KMS-11 (cell line): Measurements from ENCODE around the gene WNT7A.

Source experiments
- H2AFZ ChIP-seq: fragments of 200-600 bp; sonication (generic); 2 replicates; pipeline ENCODE4 v1.6.1; 2016; ENCODE audit warnings: antibody characterized with exemption, mixed run types, low read depth
- H3K27ac ChIP-seq: fragments of 200-600 bp; sonication (generic); 2 replicates; pipeline ENCODE4 v1.6.1; 2016; ENCODE audit warnings: mild to moderate bottlenecking, mixed run types
- H3K27me3 ChIP-seq: fragments of 200-600 bp; sonication (generic); 2 replicates; pipeline ENCODE4 v1.6.1; 2017; ENCODE audit warnings: mild to moderate bottlenecking, low read depth, mixed run types, moderate library complexity; ENCODE audit not compliant: insufficient read depth
- H3K36me3 ChIP-seq: fragments of 200-600 bp; sonication (generic); 2 replicates; pipeline ENCODE4 v1.6.1; 2017; ENCODE audit warnings: mild to moderate bottlenecking, mixed run types; ENCODE audit not compliant: insufficient read depth
- H3K4me1 ChIP-seq: fragments of 200-600 bp; sonication (generic); 2 replicates; pipeline ENCODE4 v1.6.1; 2016; ENCODE audit warnings: mild to moderate bottlenecking, low read depth, mixed run types; ENCODE audit not compliant: poor library complexity, severe bottlenecking
- H3K4me2 ChIP-seq: fragments of 200-600 bp; sonication (generic); 2 replicates; pipeline ENCODE4 v1.7.0; 2016; ENCODE audit warnings: mild to moderate bottlenecking, mixed run types
- H3K4me3 ChIP-seq: fragments of 200-600 bp; sonication (generic); IDR thresholded peaks from 2 replicates; pipeline ENCODE4 v1.6.1; 2017; ENCODE audit warnings: low read depth, low read length, mixed read lengths; ENCODE audit not compliant: insufficient read depth
- H3K79me2 ChIP-seq: fragments of 200-600 bp; sonication (generic); 2 replicates; pipeline ENCODE4 v1.6.1; 2016; ENCODE audit warnings: low read depth, mixed run types; ENCODE audit not compliant: insufficient read depth
- H3K9ac ChIP-seq: fragments of 200-600 bp; sonication (generic); 2 replicates; pipeline ENCODE4 v1.6.1; 2016; ENCODE audit warnings: mild to moderate bottlenecking, mixed run types
- H4K20me1 ChIP-seq: fragments of 200-600 bp; sonication (generic); 2 replicates; pipeline ENCODE4 v1.6.1; 2016; ENCODE audit warnings: mild to moderate bottlenecking, mixed run types; ENCODE audit not compliant: insufficient read depth
- TF ChIP-seq, protein P1 (sequence below): fragments of 200-600 bp; sonication (generic); conservative IDR thresholded peaks from 2 replicates; pipeline ENCODE4 v1.6.1; 2017; ENCODE audit warnings: low read depth, mild to moderate bottlenecking, antibody characterized with exemption, low read length, moderate library complexity, mixed read lengths

The WNT7A gene

DNA sequence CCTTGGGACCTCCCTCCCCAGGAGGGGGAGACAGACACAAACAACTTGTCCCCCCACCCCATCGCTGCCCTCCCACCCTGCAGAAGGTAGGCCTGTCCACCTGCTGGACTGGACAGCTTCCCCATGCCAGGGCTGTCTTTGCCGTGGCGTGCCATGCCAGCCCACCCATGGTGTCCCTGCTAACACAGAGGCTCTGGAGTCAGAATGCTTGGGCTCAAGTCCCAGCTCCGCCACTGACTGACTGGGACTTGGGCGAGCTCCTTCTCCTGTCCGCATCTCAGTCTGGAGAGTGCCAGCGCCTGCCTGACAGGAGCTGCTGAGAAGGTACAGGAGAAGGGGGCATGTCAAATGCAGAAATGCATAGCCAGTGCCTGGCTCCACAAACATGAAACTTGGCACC, 23.9 kb downstream of the WNT7A start:
- TF ChIP-seq, protein P1, sequence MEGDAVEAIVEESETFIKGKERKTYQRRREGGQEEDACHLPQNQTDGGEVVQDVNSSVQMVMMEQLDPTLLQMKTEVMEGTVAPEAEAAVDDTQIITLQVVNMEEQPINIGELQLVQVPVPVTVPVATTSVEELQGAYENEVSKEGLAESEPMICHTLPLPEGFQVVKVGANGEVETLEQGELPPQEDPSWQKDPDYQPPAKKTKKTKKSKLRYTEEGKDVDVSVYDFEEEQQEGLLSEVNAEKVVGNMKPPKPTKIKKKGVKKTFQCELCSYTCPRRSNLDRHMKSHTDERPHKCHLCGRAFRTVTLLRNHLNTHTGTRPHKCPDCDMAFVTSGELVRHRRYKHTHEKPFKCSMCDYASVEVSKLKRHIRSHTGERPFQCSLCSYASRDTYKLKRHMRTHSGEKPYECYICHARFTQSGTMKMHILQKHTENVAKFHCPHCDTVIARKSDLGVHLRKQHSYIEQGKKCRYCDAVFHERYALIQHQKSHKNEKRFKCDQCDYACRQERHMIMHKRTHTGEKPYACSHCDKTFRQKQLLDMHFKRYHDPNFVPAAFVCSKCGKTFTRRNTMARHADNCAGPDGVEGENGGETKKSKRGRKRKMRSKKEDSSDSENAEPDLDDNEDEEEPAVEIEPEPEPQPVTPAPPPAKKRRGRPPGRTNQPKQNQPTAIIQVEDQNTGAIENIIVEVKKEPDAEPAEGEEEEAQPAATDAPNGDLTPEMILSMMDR, result no peak
- no peaks in the 10 kb centered on the region for H3K36me3 ChIP-seq
- no peak overlapping the region for H2AFZ ChIP-seq
- H3K4me3 ChIP-seq, result no peak overlapping the region
- H3K4me2 ChIP-seq, result no peak overlapping the region
- H3K9ac ChIP-seq, result no peak overlapping the region
- no peaks in the 10 kb centered on the region for H3K79me2 ChIP-seq
- H3K4me1 ChIP-seq, result no peaks in the 10 kb centered on the region
- no peaks in the 10 kb centered on the region for H4K20me1 ChIP-seq
- no peak overlapping the region for H3K27ac ChIP-seq
- H3K27me3 ChIP-seq, result peaks cover 4% of the 10 kb centered on the region; the same call in 1 of the 2 replicates

DNA sequence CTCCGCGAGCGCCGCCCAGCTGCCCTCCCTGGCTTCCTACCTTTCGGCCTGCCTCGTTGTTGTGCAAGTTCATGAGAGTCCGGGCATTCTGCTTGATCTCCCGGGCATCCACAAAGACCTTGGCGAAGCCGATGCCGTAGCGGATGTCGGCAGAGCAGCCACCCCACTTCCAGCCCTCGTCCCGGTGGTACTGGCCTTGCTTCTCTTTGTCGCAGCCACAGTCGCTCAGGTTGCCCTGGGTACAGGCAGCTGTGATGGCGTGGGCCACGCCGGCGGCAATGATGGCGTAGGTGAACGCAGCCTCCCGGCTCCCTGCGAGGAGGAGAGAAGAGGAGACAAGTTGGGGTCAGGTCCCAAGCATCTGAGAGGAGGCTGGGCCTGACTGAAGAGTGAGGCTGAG, 25.4 kb downstream of the WNT7A start:
- H3K27me3 ChIP-seq, result peaks cover 5% of the 10 kb centered on the region
- no peaks in the 10 kb centered on the region for H3K36me3 ChIP-seq
- no peaks in the 10 kb centered on the region for H3K79me2 ChIP-seq
- no peak overlapping the region for H3K9ac ChIP-seq
- H3K4me3 ChIP-seq, result no peak overlapping the region
- no peak overlapping the region for H3K4me2 ChIP-seq
- no peak overlapping the region for H2AFZ ChIP-seq
- no peak overlapping the region for H3K27ac ChIP-seq
- no peaks in the 10 kb centered on the region for H3K4me1 ChIP-seq
- TF ChIP-seq, protein P1, result no peak
- no peaks in the 10 kb centered on the region for H4K20me1 ChIP-seq

GRCh38 chr3:13853978-13854296, 25.9 kb downstream of the WNT7A start:
- Histone ChIP-seq H3K27ac (no peak overlapping the region), H3K4me1 (no peaks in the 10 kb centered on the region), H3K9ac (no peak overlapping the region)

GRCh38 chr3:13853256-13853977, 26.5 kb downstream of the WNT7A start:
- Histone ChIP-seq H2AFZ (no peak overlapping the region), H3K4me1 (no peaks in the 10 kb centered on the region), H3K27ac (no peak overlapping the region), H4K20me1 (no peaks in the 10 kb centered on the region), H3K4me3 (no peak overlapping the region), H3K9ac (no peak overlapping the region), H3K4me2 (no peak overlapping the region), H3K79me2 (no peaks in the 10 kb centered on the region), H3K36me3 (no peaks in the 10 kb centered on the region), H3K27me3 (peaks cover 8% of the 10 kb centered on the region)
- TF ChIP-seq, protein P1, result no peak

More at GRCh38 chr3:13853978-13854296, 25.9 kb downstream of the WNT7A start:
- Histone ChIP-seq H3K79me2 (no peaks in the 10 kb centered on the region), H3K27me3 (peaks cover 8% of the 10 kb centered on the region), H4K20me1 (no peaks in the 10 kb centered on the region), H2AFZ (no peak overlapping the region), H3K36me3 (no peaks in the 10 kb centered on the region), H3K4me2 (no peak overlapping the region), H3K4me3 (no peak overlapping the region)
- TF ChIP-seq, protein P1, result no peak
